ENCODE data around the gene STK4.

- no peak for TF ChIP-seq CTCF (IDR thresholded peaks at IDR 0.05)
- no peak for TF ChIP-seq POLR2A (IDR thresholded peaks at IDR 0.05)
Measured at GRCh38 chr20:45110301-45110700, 144.0 kb downstream of the STK4 start.

Data from adrenal gland (tissue), 5 donors.